Hematopoietic multipotent progenitor cell treated with erythropoietin and hydrocortisone succinate and interleukin-3 and kit ligand, for 6 days (in vitro differentiated cells): Measurements from ENCODE around the gene TP53AIP1.
A peak's percentile ranks its signal among the peaks of the same experiment; 100 is the strongest.

Experiments used
- DNase-seq: peaks from one replicate; pipeline ENCODE4 v3.0.0-alpha.2; 2015

TP53AIP1 gene

GRCh38 chr11:128904656-128905344 lies 37.9 kb downstream of the TP53AIP1 start:
- DNase-seq: peak; percentile 21

DNA sequence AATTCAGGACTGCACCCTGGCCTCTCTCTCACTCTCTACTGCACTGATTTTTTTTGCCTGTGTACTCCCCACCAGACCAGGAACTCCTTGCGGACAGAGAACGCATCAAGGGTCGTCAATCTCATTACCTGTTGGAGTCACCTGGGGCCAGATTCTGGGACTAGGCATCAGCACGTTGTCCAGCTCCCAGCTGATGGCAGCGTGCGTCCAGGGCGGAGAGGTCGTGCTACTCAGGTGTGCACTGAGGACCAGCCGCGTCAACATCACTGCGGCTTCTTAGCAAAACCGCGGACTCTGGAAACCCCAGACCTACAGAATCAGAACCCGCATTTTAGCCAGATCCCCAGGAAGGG lies 38.4 kb downstream of the TP53AIP1 start:
- DNase-seq: no peak

GRCh38 chr11:128903248-128904061 lies 39.2 kb downstream of the TP53AIP1 start:
- no peak for DNase-seq

- no peak for DNase-seq
Observed at GRCh38 chr11:128902515-128903066, 40.1 kb downstream of the TP53AIP1 start.

- DNase-seq: no peak
Observed at GRCh38 chr11:128901653-128902514, 40.8 kb downstream of the TP53AIP1 start.

DNA sequence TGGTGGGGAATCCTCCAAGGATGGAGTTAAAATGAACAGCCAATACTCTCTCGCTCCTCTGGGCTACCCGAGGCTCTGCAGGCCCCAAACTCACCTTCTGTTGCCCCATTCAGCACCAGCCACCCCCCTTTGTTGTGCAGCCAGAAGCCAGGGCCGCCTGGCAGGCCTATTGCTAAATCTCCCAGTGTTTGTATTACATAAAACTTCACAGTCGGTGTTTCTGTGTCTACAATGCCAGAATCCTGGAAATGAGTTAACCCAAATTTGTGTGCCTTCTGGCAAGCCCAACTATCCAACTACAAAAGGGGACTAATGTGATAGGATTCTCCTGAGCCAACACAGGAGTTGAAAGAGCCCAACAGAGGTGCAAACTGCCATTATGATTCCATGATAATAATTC lies 42.2 kb downstream of the TP53AIP1 start:
- no peak for DNase-seq

- DNase-seq: no peak
Observed at GRCh38 chr11:128898580-128899344, 43.9 kb downstream of the TP53AIP1 start.

GRCh38 chr11:128897826-128898225 lies 44.8 kb downstream of the TP53AIP1 start:
- no peak for DNase-seq

- no peak for DNase-seq
Observed at GRCh38 chr11:128896356-128896755, 46.3 kb downstream of the TP53AIP1 start.

- DNase-seq: no peak
Observed at GRCh38 chr11:128895526-128895925, 47.1 kb downstream of the TP53AIP1 start.

GRCh38 chr11:128894685-128895084 lies 48.0 kb downstream of the TP53AIP1 start:
- peak; percentile 72 for DNase-seq

- DNase-seq: peak; percentile 16
Observed at GRCh38 chr11:128894286-128894681, 48.4 kb downstream of the TP53AIP1 start.

DNA sequence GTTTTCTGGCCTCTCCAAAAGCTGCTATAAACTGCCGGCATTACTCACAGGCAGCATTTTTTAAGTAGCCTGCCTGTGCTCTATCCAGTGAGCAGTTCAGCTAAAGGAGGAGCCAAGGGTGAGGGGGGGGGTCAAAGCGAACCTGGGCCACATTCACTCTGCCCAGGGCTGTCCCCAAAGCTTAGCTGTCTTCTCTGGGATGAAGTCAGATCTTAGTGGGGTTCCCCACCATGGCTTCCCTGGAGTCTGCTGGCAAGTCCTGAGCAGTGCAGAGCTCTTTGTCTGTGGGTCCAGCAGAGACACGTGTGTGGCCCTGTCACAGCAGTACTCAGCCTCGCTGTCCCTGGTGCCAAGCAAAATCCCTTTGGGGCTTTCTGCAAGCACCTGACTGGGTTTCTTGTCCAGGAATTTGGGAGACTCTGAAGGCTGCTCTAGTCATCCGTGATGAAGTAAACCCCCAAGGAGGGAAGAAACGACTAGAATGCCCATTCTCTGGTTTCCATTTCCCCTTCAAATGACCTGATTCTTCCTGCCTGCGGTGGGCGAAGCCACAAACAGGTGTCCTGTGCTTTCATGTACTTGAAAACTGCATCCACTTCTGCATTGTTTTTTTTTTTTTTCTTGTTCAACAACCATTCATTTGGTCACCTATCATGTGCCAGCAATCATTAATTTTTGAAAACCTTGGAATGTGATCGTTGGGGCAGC lies 48.9 kb downstream of the TP53AIP1 start:
- DNase-seq: no peak

DNA sequence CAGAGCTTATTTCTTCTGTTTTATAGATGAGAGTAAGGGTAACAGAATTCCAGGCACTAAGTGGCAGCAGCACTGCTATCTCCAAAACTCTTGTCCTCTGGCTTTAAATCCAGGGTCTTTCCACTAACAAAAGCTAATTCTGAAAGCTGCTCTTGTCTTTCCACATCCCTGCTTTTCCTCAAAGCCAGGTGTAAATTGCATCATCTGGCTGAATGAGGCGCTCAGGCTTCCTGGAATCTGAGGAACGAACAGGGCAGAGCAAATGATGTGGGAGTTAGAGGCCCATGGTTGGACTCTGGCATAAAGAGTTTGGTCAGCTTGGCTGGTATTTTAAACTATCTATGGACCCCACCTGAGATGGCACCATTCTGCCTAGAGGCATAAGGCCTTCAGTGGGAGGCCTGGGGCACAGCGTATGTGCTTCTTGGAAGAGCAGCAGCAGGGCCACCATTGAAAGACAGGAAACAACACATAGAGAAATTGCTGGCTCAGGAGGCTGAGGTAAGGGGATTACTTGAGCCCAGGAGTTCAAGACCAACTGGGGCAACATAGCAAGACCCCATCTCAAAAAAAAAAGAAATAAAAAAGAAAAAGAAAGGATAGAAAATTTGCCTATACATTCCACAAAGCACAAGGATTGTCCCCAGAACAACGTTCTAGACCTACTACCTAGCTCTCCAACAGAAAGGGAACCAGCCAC lies 49.7 kb downstream of the TP53AIP1 start:
- DNase-seq: no peak

GRCh38 chr11:128891913-128892398 lies 50.7 kb downstream of the TP53AIP1 start:
- no peak for DNase-seq

DNA sequence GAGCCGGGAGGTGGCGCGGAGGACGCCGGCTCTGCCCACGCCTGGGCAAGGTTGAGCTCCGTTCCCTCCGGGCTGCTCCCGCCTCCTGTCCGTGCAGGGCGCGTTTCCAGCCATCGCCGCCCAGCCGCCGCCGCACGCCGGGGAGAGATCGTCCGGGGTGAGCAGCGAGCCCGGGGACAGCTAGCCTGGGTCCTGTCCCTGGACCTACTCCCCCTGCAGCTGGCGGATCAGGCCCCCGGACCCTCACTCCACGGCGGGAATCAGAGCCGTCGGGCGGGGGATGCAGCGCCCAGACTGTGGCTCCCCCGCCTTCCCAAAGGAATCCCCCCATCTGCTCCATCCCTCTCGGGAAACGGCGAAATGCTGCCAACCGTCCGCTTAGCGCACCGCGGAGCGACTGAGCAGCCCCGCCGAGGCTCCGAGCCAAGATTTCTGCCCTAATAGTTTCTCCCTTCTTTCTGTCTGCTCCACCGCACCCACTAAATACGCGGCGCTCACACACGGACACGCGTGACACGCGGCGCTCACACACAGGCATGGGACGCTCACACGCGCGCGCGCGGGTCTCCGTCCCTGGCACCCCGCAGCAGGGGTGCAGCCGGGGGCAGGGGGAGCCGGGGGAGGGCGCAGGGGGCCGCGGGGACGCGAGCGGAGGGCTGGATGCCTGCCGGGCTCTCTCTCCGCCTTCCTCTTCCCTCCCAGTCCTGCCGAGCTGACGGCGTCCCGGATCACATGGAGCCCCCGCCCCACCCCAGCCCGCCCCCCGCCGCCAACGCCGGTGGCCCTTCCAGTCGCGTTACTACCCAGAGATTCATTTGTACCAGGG lies 51.9 kb downstream of the TP53AIP1 start, which contains the start of gene KCNJ5:
KCNJ5 (plus strand) TSS at position 814 of the 826 bp plus-strand sequence. CDS start 19,918 bp downstream, outside the sequence.
- peak; percentile 32 for DNase-seq

- no peak for DNase-seq
Observed at GRCh38 chr11:128890216-128890542, 52.5 kb downstream of the TP53AIP1 start.

- no peak for DNase-seq
Observed at GRCh38 chr11:128889657-128890213, 52.9 kb downstream of the TP53AIP1 start.
